RPMI7951 (cell line): ENCODE results near the gene SLCO2A1. TPM values are rescaled to one million over a fixed set of nuclear protein-coding genes. Genes with fewer than 3 reads are reported as not detected.

Experiments
- DNase-seq: peaks from one replicate; pipeline ENCODE4 v3.0.0-alpha.2; 2012; ENCODE audit warnings: low read depth
- total RNA-seq: library from RNA; depleted of rRNA; stranded (reverse); fragments of >200 nt; shearing (Covaris generic); gene quantifications from 2 replicates; pipeline ENCODE4 v1.2.3, GENCODE V29; 2014

The SLCO2A1 gene
- total RNA-seq, 1 experiment from 2014 or later, result 0.48 TPM

DNA sequence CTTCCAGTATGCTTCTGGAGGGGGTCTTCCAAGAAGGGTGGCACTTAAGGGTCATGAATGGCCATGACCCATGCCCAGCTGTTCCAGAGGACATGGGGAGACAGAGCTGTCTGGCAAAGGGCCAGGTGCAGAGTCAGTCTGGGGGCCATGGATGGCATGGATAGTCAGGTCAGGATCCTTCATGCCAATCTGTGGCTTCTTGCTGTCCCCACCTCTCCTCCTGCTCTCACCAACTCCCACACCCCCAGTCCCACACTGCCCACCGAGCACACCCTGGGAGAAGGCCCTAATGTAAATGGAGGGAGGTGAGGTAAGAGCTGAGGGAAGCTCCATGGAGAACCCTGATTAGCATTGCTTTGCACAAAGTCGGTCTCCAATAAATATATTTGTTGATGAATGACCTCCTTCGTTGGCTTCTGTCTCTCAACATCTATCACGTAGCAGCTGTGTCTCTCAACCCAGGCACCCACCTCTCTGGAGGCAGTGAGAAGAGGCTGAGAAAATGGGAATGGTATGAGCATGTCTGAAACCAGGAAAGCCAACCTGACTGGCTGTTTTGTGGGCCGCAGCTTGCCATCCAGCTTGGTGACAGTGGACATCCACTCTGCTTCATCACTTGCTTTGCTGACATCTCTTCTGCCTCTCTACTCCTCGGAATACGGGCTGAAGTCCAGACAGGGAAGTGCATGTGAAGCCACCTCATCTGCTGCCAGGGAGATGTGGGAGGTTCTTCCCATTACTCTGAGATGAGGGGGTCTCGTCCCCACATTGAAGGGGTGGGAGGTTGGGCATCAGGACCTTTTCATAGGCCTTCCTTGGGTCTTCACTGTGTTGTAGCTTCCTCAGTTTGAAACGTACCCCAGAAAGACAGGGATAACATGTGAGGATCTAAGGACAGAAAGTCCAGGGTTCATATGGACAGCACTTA is 96.4 kb downstream of the SLCO2A1 start:
- no peak for DNase-seq

DNA sequence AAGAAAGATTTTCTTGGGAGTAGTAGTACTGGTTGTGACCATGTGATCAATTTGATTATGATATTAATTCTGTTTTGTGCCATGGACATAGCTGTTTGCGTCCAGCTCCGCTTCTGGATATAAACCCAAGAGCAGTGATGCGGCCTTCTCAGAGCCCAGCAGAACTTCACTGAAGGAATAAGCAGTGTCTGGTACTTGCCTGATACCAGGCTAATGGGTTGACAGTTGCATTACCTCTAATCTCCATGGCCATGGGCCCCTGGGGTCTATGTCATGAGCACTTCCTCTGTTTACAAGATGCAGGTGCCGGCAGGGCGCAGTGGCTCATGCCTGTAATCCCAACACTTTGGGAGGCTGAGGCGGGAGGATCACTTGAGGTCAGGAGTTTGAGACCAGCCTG is 97.7 kb downstream of the SLCO2A1 start:
- no peak for DNase-seq

DNA sequence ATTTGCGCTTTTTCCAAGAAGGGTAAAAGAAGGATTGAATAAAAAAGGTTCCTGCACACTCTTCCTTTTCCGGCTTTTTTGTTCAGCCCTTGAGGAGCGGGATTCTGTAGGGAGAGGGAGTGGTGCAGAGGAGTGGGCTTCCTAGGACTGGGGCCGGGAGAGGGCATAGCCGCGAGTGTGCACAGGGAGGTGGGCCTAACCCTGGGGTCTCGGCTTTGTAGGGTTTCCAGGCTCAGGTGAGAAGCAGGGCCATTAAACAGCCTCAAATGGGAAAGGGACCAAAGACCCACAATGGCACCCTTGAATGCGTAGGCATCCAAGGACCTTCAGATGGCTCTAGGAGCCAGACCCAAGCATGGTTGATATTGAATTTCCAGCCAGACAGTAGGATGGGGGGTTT is 98.6 kb downstream of the SLCO2A1 start:
- DNase-seq, result no peak

DNA sequence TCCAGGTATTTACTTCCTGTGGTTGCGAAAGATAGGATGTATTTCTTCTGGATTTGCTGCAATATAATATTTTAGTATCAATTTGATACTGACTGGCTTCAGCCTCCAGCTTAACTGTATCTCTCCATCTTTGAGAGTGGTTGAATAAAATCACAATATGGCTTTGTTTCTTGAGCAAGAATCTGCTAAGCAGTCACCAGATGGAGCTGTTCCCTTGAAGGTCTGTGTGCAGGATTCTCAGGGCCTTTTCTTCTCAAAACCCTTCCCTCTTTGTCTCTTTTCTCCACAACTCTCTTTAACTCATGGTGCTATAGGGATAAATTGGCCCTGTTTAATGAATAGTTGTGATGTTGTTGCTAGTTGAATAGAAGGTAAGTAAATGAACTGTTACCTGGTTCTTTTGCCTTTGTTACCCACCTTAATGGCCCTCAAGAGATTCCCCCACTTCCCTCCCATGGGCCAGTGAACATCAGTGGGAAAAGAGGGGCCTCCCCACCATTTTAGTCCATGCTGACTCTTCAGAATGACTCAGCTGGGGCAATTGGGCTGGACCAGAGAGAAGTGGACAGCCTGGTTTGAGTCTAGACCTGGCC is 99.3 kb downstream of the SLCO2A1 start:
- peak; percentile 76 for DNase-seq

DNA sequence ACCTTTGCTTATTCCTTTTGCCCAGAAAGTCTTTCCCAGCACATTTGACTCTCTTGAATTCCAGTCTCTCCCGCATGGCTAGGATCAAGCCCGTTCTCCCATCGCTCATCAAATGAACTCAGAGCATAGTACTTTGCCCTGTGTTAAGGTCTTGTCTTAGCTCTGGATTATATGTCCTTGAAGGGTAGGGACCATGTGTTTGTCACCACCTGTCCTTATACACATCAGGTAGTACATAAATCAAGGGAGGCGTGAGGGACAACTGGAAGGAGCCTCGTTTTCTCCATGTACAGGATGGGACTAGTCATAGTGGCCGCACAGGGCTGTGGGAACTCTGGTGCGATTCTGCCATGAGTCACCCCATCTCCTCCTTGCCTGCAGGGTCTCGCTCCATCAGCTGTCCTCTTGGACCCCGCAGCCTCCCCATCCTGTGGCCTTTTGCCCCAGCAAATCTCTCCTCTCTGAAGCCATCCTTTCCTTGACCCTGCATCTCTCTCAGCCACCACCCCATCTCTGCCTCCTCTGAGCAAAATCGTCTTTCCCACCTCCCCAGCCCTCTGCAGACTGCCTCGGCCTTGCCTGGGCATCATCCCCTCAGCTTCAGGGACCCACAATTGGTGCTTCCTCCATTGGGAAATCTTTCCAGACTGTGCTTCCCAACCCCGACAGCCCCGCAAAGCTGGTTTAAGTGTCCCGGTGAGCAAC is 100.7 kb downstream of the SLCO2A1 start:
- DNase-seq, result peak; percentile 59

DNA sequence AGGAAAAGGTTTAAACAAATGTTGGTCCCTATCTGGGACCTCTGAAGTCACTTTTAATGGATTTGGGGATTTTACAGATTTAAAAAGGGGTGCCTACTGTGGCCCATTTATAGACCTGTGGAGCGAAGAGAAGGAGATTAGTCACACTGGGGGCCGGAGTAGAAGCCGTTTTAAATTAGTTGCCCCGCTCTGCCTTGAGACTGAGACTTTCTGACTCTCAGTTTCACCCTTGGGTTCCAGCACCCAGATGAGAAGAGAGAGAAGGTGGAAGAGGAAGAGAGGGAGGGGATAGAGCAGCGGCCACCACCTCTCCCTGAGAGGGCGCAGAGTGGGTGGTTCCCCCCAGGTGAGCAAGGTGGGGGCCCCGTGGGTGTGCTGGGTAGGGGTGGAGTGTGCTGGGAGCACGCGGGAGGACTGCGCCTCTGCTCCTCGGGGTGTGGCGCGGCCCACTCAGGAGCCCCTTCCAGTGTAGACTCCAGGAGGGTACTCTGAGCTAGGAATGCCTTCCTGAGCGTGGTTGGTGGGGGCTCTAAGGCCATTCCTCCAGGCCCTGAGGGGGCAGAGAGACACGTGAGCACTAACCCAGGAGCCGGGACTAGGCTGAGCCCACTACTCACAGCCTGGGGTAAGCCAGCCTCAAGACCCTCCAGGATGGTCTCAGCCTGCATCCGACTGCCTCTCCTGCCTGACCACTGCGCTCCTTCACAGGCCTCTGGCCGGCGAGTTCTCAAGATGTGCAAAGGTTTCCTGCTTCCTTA is 101.4 kb downstream of the SLCO2A1 start:
- DNase-seq, result no peak

DNA sequence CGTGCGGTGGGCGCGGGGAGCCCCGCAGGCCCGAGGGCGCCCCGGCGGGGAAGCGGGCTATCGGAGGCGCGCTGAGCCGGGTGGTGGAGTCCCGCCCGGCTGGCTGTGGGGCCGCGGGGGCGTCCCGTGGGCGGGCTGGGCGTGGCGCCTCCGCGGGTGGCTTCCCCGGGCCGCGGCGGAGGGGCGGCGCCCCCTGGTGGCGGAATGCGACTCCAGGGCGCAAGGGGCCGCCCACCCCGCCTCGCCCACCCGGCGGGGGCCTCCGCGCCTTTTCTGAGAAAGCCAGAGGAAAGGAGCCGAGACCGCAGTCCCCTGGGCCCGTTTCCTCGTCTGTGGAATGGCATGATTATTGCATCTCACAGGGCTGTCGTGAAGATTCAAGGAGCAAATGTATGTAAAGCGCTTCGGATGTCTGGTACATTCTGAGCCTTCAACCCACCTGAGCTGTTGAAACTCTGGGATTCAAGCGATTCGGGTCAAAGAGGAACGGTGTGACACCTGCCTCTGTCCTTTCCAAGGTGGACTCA is 102.1 kb downstream of the SLCO2A1 start:
- DNase-seq, result peak; percentile 43

DNA sequence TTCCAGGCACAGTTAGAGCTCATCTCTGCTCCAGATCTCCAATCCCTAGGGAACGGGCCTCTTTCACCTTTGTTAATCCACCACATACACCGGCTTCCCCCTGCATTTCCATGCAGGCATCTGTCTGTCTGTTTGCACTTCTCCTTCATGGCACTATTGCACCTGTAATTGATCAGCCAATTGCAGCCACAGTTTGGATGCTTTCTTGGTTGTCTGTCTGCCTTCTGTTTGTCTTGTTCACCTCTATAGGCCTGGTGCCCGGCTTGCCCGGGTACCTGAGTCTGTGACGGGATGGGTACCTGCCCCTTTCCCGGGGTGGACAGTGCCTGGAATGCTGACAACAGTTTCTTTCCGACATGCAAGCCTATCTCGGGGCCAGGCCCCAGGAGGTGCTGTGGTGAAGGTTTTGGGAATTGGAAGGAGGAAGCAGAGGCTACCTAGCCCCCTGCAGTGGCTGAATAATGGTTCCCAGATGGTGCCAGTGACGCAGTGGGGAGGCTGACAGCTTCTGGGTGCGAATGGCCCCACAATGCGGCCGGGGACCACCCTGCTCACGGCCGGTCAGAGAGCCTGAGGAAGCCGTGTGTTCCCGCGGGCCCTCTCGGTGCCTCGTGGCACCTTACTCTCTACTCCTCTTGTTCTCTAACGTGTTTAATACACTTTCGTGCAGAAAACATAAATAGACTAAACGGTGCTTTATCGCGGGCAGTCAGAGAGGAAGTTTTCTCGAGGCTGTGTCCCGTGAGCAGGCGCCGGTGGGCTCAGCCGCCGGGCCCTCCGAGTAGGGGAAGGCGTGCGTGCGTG is 102.8 kb downstream of the SLCO2A1 start:
- DNase-seq, result peak; percentile 17

DNA sequence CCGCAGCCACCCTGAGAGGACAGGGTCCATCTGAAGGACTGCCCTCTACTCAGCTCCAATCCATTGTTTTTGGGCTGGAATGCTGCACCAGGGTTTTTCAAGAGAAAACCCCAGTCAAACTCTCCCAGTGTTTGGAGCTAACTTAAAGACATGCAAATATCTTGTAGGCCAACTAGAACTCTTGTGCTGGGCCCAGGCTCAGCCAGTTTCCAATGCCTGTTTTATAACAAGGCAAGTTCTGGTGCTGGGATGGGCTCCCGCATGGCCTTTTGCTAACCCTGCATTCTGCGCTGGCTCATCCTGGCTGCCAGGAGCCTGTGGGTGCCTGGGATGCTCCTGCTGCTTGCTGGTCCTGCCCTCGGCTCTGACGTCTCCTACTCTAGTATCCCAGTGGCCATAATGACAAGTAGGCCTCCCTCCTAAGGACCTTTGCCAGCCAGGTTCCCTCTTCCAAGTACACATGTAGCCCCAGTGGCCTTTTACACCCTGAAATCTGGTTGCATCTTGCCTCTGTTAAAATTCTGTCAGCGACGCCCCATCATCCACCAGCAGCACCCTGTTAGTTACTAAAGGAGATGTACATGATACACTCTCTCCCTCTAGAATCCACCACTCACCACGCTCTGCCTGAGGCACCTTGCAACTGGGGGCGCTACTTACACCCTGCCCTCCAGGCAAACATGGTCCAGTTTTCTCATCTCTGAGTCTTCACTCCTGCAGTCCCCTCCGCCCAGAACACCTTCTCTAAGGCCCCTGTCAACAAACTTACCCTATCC is 103.6 kb downstream of the SLCO2A1 start:
- DNase-seq, result no peak

DNA sequence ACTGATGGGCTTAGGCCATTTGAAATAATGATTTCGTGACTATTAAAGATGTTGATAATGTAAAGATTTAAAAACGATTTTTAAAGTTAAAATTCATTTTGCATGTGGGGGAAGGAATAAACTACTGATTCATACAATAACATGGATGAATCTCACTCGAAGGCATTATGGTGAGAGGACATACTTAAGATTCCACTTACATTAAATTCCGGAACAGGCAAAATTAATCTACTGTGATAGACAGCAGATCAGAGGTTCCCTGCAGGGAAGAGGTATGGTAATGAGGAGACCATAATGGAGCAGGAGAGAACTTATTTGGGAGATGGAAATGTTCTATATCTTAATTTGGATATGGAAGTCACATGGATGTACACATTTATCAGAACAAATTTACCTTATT is 105.7 kb downstream of the SLCO2A1 start:
- no peak for DNase-seq

DNA sequence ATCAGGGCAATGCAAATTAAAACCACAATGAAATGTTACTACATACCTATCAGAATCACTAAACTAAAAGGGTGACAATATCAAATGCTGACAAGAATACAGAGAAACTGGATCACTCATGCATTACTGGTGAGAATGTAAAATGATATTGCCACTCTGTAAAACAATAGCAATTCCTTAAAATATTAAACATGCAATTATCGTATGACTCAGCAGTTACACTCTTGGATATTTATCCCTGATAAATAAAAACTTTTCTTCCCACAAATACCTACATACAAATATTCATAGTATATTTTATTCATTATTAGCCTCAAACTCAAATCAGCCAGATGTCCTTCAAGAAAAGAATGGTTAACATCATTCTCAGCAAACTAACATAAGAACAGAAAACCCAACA is 108.1 kb downstream of the SLCO2A1 start:
- no peak for DNase-seq

DNA sequence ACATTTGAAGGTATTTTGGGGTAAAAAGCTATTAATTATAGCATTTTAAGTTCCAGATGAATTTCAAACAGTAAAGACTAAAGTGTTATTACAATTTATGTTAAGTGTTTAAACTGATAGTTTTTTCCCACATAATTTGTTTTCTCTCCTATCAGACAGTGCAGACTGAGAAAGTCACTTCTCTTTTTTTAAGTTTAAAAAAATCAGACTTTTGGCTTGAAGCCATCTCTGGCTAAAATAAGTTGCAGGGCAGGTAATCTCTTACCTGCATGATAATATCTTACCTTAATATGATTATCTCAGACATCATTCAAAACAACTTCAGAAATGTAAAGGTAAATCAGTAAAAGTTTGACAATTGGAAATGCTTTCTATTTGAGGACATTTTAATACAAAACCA is 112.6 kb downstream of the SLCO2A1 start:
- DNase-seq, result no peak

DNA sequence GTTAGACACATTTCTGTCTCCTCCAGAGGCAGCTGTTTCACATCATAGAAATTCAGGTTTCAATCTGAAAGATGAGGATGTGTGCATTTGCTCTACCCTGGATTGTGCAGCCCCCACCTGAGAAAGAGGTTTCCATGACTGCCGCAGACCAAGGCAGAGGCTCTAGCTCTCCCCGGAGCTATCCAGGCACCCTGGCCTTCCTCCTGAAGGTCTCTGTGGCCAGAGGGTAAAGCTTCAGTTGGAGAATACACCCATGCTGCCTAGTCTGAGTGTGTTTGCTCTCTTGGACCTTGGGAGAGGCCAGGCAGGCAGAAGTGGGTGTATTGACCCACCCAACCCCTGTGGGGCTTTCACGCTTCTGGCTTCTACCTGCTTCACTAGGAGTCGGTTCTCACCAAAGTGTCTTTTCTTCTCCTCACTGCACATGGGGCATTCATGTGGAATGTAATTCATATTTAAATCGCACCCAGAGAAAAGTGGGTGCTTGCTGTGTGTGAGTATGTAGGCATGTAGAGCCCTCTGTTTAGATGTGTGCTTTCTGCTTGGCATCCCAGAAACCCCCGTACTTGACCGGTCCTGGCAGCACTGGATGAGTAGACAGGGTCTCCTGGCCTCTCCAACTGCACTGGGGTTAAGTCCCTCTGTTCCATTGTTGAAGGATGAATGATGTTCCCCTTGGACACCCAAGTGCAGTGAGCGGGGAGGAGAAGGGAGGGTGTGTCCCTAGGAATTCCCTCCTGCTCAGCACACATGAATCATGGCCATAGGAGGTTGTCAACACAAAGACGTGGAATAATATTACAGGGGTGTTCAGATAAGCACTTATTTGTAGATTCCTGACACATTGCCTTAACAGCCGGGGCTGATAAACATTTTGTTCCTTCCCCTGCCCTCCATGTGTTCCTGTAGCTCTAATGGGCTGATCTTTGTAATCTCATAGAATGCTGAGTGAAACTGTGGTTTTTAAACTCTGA is 113.8 kb downstream of the SLCO2A1 start:
- no peak for DNase-seq

DNA sequence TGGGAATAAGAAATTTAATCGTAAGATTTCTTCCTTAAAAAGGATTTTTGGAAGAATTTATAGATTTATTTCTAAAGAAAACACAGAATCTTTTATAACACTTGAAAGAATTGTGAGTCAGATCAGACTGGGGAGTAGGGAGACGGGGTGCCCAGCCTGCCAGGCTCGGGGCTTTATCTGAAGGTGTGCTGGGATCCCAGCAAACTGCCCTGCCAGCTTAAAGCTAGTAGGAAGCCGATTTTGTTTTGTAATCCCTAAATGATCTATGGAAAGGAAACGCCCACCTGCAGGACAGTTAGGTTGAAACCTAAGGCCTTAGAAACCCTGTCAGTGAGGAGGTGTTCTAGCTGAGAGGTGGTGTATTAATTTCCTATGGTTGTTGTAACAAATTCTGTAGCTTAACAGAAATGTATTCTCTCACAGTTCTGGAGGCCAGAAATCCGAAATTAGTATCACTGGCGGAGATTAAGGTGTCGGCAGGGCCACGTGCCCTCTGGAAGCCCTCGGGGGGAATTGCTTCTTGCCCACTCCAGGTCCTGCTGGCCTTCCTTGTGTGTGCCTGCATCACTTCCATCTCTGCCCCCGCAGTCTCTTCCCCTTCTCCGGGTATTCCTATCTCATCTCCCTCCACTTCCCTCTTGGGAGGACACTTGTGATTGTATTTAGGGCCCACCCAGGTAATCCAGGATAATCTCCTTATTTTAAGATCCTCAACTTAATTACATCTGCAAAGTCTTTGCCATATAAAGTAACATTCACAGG is 114.7 kb downstream of the SLCO2A1 start:
- DNase-seq, result no peak

DNA sequence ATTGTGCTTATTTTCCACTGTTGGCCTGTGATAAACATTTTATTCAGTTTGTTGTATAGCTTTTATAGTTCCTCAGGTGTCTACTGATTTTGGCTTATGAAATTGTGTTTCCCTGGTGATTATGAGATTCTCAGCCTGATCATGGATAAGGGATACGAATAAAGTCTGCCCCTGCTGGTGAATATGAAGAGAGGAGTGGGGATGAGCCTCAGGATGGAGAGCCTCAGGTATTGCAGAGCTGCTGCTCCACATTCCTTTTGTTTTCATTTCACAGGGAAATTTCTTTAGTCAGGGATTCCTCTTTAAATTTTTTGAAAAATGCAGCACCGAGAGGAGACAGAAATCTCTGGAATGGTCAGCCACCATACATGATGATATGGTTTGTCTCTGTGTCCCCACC is 119.3 kb downstream of the SLCO2A1 start:
- no peak for DNase-seq

DNA sequence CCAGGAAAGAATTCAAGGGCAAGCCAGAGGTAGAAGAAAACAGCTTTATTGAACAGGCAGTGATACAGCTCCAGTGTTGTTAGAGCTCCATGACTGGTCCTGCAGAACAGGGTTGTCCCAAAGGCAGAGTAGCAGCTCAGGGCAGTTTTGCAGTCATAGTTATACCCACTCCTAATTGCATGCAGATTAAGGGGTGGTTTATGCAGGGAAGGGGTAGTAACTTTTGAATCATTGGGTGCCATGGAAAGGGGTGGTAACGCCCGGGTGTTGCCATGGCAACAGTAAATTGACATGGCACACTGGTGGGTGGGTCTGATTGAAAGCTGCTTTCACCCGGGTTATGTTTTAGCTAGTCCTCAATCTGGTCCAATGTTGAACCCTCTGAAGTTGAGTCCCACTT is 124.3 kb downstream of the SLCO2A1 start:
- no peak for DNase-seq

DNA sequence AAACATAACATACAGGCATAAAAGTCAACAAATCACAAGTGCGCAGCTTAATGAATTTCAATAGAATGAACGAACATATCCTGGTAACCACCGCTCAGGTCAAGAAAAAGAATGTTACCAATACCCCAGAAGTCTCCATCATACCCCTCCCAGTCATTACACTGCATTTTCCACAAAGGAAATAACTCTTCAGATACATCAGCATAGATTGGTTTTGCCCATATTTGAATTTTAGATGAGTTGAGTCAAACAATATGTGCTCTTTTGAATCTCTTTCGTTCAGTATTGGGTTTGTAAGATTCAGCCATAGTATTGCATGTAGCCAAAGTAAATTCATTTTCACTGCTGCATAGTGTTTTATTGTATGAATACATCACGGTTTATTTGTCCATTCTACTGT is 127.9 kb downstream of the SLCO2A1 start:
- no peak for DNase-seq

DNA sequence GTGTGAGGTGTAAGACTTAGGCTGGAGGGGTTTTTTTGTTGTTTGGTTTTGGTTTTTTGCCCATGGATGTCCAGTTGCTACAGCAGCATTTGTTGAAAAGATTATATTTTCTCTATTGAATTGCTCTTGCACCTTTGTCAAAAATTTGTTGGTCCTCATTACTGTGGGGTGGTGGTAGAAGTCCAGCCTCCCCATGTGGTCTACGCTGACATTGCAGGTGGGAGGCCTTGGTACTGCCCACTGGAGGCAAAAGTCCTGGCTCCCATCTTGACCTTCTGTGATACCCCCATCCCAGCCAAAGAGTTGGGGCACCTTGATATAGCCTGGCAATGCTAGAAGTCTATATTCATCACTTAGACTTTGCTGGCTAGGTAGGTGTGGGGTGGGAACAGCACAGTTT is 128.6 kb downstream of the SLCO2A1 start:
- no peak for DNase-seq
